AG04449 (cell line): ENCODE results near the gene SLC35B4.

Experiments used
- CTCF ChIA-PET: fragments of 350-600 bp; formaldehyde crosslinking; extraction: SDS; loops from one replicate; lab custom pipeline; 2021; ENCODE audit warnings: antibody characterized with exemption; lab: Yijun Ruan, JAX
- POLR2A ChIA-PET: fragments of 400-600, 350-600 bp; formaldehyde crosslinking; extraction: SDS; loops from one replicate; lab custom pipeline; 2020; ENCODE audit warnings: antibody characterized with exemption, inconsistent platforms; lab: Yijun Ruan, JAX
- DNase-seq: peaks from one replicate; pipeline ENCODE4 v3.0.0-alpha.2; 2010; ENCODE audit warnings: low read depth, low spot score
- H3K4me3 ChIP-seq: 2 replicates; pipeline ENCODE4 v1.5.1; 2011; ENCODE audit warnings: low read depth, mild to moderate bottlenecking, control low read depth, low read length
- CTCF ChIP-seq: IDR thresholded peaks from one replicate; pipeline ENCODE4 v1.5.1; 2011; ENCODE audit warnings: mild to moderate bottlenecking, moderate library complexity, low read length, control low read depth, inconsistent platforms; ENCODE audit not compliant: insufficient read depth; ENCODE audit errors: missing control alignments

The SLC35B4 gene

GRCh38 chr7:134293002-134293740 is 23.6 kb downstream of the SLC35B4 start:
- CTCF ChIA-PET: no interaction called here
- no peak overlapping the region for H3K4me3 ChIP-seq
- no peak for DNase-seq
- POLR2A ChIA-PET: no interaction called here
- TF ChIP-seq CTCF: no peak

DNA sequence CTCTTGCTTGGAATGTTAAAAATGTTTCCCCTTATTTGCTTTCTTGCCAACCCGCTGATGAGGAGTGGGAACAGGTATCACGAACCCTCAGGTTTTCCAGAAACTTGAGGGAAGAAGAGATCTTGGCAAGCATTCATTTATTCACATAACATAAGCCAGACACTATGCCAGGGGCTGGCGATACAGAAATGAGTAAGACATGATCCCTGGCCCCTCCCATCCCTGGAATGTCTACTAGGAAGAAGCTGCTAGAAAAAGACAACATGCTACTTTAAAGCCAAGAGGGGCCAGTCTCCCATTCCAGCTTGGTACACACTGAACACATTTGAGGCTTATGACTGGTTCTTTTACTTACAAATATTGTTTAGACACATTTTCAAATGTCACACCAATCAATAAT is 26.4 kb downstream of the SLC35B4 start:
- ChIA-PET POLR2A (no interaction called here), CTCF (no interaction called here)
- no peak overlapping the region for H3K4me3 ChIP-seq
- no peak for DNase-seq
- TF ChIP-seq CTCF: no peak

- ChIA-PET CTCF (no interaction called here), POLR2A (no interaction called here)
- no peak overlapping the region for H3K4me3 ChIP-seq
- no peak for DNase-seq
- TF ChIP-seq CTCF: no peak
These were observed 26.9 kb downstream of the SLC35B4 start for GRCh38 chr7:134289841-134290240.

- DNase-seq: no peak
- ChIA-PET POLR2A (no interaction called here), CTCF (no interaction called here)
- TF ChIP-seq CTCF: no peak
- no peak overlapping the region for H3K4me3 ChIP-seq
These were observed 27.3 kb downstream of the SLC35B4 start for GRCh38 chr7:134289423-134289822.

DNA sequence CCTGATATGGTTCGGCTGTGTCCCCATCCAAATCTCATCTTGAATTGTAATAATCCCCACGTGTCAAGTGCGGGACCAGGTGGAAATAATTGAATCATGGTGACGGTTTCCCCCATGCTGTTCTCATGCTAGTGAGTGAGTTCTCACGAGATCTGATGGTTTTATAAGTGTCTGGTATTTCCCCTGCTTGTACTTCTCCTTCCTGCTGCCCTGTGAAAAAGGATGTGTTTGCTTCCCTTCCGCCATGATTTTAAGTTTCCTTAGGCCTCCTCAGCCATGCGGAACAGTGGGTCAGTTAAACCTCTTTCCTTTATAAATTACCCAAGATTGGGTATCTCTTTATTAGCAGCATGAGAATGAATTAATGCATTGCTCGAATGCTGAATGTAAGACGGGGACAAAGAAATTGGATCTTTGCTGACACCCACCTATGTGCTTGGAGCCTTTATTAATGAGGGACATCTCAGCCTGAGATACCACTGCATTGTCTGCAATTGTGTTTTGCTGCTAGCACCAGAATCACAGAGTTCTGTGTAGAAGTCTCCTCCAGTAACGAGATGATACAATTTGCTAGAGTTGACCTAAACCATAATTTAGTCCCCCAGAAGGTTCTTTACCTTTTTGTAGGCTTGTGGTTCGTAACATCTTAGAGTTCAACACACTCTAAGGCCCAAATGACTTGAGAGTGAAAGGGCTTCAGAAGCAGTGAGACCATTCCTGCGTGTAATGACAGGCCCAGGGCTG is 28.6 kb downstream of the SLC35B4 start:
- DNase-seq: no peak
- POLR2A ChIA-PET: interaction anchor here (0.7 kb wide), 1 partner anchor 29 kb away, joined by 3 read pairs; no protein-coding TSS in a partner anchor
- TF ChIP-seq CTCF: no peak
- no peak overlapping the region for H3K4me3 ChIP-seq
- CTCF ChIA-PET: interaction anchor here (0.8 to 1.0 kb wide), 2 partner anchors 13 to 147 kb away, joined by 3 to 4 read pairs; no protein-coding TSS in a partner anchor

- DNase-seq: no peak
- TF ChIP-seq CTCF: no peak
- no peak overlapping the region for H3K4me3 ChIP-seq
- CTCF ChIA-PET: interaction anchor here (0.7 kb wide), 1 partner anchor 329 kb away, joined by 3 read pairs; no protein-coding TSS in a partner anchor
- POLR2A ChIA-PET: no interaction called here
These were observed 31.8 kb downstream of the SLC35B4 start for GRCh38 chr7:134284952-134285351.
